ENCODE results near the gene MEIS1. TPM values are rescaled to one million over a fixed set of nuclear protein-coding genes. Genes with fewer than 3 reads are reported as not detected.

The MEIS1 gene
- total RNA-seq, 1 experiment from 2014 or later = 0.66 TPM

DNA sequence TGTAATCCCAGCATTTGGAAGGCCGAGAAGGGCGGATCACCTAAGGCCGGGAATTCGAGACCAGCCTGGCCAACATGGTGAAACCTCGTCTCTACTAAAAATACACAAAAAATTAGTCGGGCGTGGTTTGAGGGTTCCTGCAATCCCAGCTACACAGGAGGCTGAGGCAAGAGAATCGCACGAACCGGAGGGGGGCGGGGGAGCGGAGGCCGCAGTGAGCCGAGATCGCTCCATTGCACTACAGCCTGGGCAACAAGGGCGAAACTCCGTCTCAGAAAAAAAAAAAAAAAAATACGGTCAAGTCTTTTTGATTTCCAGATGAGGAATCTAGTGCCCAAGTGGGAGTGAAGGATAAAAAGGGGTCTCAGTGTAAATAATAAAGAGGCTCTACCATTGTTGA is 16.5 kb upstream of the MEIS1 start:
- H3K56ac ChIP-seq (ENCODE audit: insufficient read length, low read depth, low read length) = no peak overlapping the region
- no peaks in the 10 kb centered on the region for H3K9me3 Mint-ChIP-seq
- H3K36me3 Mint-ChIP-seq (ENCODE audit: insufficient read depth in 1 of 3, low read depth in 3 of 3) = no peaks in the 10 kb centered on the region
- H3K9me3 ChIP-seq (ENCODE audit: control insufficient read depth, low read depth, low read length) = no peaks in the 10 kb centered on the region
- no peaks in the 10 kb centered on the region for H3K79me2 ChIP-seq (ENCODE audit: insufficient read depth, low read length)
- peaks cover 2% of the 10 kb centered on the region; the same call in 1 of the 2 replicates for H3K4me1 ChIP-seq (ENCODE audit: insufficient read depth, low read length)
- peaks cover 13% of the 10 kb centered on the region; the same call in 1 of the 2 replicates for H3K27me3 Mint-ChIP-seq (ENCODE audit: low read depth)
- WGBS (ENCODE audit: extremely low coverage, insufficient read length, low lambda C conversion rate) = no CpG with 5 or more reads among the region's 18 CpGs
- no peak overlapping the region for H4K5ac ChIP-seq (ENCODE audit: insufficient read length, low read depth, low read length)
- no peaks in the 10 kb centered on the region for H3K27me3 ChIP-seq (ENCODE audit: insufficient read depth, low read length)
- no peak overlapping the region for H3K14ac ChIP-seq (ENCODE audit: insufficient read depth, low read length)
- no peak overlapping the region for H3K18ac ChIP-seq (ENCODE audit: insufficient read length, low read depth, low read length)
- H3K23ac ChIP-seq (ENCODE audit: insufficient read length, low read depth, low read length) = no peak overlapping the region
- peaks cover 6 to 11% of the 10 kb centered on the region in 2 experiments for H3K4me1 Mint-ChIP-seq
- H3T11ph ChIP-seq (ENCODE audit: low read length) = no peak overlapping the region
- no peak overlapping the region for H3K27ac ChIP-seq (ENCODE audit: insufficient read length, low read depth, low read length)
- H2AK5ac ChIP-seq (ENCODE audit: insufficient read length, low read length) = no peak overlapping the region
- H2BK15ac ChIP-seq (ENCODE audit: low read depth, low read length) = no peak overlapping the region
- no peak overlapping the region for H3K9ac ChIP-seq (ENCODE audit: extremely low read depth, insufficient read length, low read length)
- no peaks in the 10 kb centered on the region for H4K20me1 ChIP-seq (ENCODE audit: control insufficient read depth, insufficient read depth, insufficient read length)
- no peak overlapping the region for H4K91ac ChIP-seq (ENCODE audit: insufficient read length, low read depth, low read length)
- no peak overlapping the region for H4K8ac ChIP-seq (replicated peaks; ENCODE audit: insufficient read length, low read depth, low read length)
- H2BK5ac ChIP-seq (ENCODE audit: insufficient read length, low read length) = no peak overlapping the region
- no peak for DNase-seq
- H3K4me3 Mint-ChIP-seq = no peak overlapping the region
- TF ChIP-seq, protein P1, sequence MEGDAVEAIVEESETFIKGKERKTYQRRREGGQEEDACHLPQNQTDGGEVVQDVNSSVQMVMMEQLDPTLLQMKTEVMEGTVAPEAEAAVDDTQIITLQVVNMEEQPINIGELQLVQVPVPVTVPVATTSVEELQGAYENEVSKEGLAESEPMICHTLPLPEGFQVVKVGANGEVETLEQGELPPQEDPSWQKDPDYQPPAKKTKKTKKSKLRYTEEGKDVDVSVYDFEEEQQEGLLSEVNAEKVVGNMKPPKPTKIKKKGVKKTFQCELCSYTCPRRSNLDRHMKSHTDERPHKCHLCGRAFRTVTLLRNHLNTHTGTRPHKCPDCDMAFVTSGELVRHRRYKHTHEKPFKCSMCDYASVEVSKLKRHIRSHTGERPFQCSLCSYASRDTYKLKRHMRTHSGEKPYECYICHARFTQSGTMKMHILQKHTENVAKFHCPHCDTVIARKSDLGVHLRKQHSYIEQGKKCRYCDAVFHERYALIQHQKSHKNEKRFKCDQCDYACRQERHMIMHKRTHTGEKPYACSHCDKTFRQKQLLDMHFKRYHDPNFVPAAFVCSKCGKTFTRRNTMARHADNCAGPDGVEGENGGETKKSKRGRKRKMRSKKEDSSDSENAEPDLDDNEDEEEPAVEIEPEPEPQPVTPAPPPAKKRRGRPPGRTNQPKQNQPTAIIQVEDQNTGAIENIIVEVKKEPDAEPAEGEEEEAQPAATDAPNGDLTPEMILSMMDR (conservative IDR thresholded peaks at IDR 0.05) = no peak
- H3K4me2 ChIP-seq (ENCODE audit: insufficient read depth, insufficient read length, low read length) = no peak overlapping the region
- H2BK12ac ChIP-seq (ENCODE audit: insufficient read length, low read depth, low read length) = no peak overlapping the region
- H3K23me2 ChIP-seq (ENCODE audit: insufficient read length, low read depth, low read length, poor library complexity, severe bottlenecking) = no peaks in the 10 kb centered on the region
- no peaks in the 10 kb centered on the region for H3K79me1 ChIP-seq (ENCODE audit: insufficient read depth, low read depth, low read length, poor library complexity, severe bottlenecking)
- H3K27ac Mint-ChIP-seq = no peak overlapping the region
- H2BK20ac ChIP-seq (ENCODE audit: low read depth, low read length, poor library complexity, severe bottlenecking) = no peak overlapping the region
- H3K4ac ChIP-seq (ENCODE audit: low read depth, low read length) = no peak overlapping the region
- H2BK120ac ChIP-seq (ENCODE audit: low read depth, low read length, poor library complexity, severe bottlenecking) = no peak overlapping the region
- H2AFZ ChIP-seq (ENCODE audit: low read length) = no peak overlapping the region

All from H9 (cell line).